AG09309 (cell line): ENCODE results near the gene UST.
"Not testable (repeated sequence)": the region's sequence is repeated elsewhere in the genome, so short reads cannot be mapped to it uniquely, and the experiment has no call there.

ENCODE experiments used
- DNase-seq: peaks from one replicate; pipeline ENCODE4 v3.0.0-alpha.2; 2010; ENCODE audit warnings: low read depth
- H3K4me3 ChIP-seq: 2 replicates; pipeline ENCODE4 v1.5.1; 2011; ENCODE audit warnings: mild to moderate bottlenecking, low read depth, low read length, moderate library complexity; ENCODE audit not compliant: control insufficient read depth
- TF ChIP-seq, protein P1 (sequence below): IDR thresholded peaks from 2 replicates; pipeline ENCODE4 v1.5.1; 2011; ENCODE audit warnings: mild to moderate bottlenecking, low read depth, low read length, inconsistent platforms; ENCODE audit not compliant: insufficient read depth, control insufficient read depth; ENCODE audit errors: missing control alignments

UST gene

DNA sequence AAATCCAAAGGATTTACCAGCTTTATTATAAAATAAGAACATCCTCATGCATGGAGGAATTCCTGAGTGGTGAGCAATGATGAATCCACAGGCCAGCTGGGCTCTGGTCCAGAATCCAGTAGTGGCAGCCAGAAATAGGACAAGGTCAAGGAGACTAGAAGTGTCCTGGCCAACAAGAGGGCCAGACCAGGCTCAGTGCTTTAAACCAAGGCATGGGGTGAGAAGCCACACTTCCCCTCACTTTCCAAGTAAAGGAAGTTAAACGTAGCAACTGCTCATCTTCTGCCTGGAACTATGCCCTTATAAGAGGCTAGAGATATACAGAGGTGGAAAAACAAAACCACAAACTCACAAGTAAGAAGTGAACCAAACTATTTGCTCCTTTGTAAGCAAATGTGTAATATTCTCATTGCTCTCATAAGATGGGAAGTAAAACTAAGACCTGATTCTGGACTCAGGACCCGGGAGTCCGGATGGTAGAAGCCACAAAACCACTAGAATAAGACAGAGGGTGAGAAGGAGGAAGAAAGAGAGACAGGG is 253.2 kb downstream of the UST start:
- DNase-seq = no peak
- TF ChIP-seq, protein P1, sequence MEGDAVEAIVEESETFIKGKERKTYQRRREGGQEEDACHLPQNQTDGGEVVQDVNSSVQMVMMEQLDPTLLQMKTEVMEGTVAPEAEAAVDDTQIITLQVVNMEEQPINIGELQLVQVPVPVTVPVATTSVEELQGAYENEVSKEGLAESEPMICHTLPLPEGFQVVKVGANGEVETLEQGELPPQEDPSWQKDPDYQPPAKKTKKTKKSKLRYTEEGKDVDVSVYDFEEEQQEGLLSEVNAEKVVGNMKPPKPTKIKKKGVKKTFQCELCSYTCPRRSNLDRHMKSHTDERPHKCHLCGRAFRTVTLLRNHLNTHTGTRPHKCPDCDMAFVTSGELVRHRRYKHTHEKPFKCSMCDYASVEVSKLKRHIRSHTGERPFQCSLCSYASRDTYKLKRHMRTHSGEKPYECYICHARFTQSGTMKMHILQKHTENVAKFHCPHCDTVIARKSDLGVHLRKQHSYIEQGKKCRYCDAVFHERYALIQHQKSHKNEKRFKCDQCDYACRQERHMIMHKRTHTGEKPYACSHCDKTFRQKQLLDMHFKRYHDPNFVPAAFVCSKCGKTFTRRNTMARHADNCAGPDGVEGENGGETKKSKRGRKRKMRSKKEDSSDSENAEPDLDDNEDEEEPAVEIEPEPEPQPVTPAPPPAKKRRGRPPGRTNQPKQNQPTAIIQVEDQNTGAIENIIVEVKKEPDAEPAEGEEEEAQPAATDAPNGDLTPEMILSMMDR = no peak
- H3K4me3 ChIP-seq = no peak overlapping the region

DNA sequence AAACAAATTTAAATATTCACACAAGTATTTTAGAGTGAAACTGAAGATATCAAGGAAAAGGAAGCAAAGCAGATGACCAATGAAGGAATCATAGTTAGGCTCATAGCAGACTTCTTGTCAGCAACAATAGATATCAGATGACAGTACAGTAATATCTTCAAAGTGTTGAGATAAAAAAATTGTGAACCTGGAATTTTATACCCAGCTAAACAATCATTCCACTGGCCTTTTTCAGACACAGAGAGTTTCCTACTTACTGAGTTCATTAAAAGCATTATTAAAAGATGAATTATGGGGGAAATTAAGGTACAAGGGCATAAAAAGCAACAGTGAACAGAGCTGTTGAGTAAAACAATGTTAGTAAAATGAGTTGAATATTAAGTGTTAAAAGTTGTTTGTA is 254.6 kb downstream of the UST start:
- DNase-seq = no peak

DNA sequence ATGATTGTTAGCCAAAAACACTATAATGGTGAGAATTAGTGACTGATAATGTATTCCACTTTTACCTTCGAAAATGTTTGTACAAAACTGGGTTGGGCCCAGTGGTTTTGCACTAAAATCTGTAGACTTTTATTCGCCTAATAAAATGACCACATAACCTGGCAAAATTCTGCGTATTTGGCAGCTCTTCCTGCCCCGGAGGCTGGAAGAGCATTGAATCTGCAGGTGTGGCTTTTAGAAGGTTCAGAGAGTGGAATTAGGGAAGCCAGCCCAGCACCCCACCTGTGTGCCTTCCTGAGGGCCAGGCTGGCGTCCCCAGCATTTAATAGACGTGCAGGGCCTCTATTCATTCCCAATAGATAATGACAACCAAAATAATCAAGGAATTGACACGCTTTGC is 256.7 kb downstream of the UST start:
- H3K4me3 ChIP-seq = no peak overlapping the region
- no peak for DNase-seq
- TF ChIP-seq, protein P1 = no peak

More for the DNA sequence above, 254.6 kb downstream of the UST start:
- H3K4me3 ChIP-seq = no peak overlapping the region
- TF ChIP-seq, protein P1 = no peak

DNA sequence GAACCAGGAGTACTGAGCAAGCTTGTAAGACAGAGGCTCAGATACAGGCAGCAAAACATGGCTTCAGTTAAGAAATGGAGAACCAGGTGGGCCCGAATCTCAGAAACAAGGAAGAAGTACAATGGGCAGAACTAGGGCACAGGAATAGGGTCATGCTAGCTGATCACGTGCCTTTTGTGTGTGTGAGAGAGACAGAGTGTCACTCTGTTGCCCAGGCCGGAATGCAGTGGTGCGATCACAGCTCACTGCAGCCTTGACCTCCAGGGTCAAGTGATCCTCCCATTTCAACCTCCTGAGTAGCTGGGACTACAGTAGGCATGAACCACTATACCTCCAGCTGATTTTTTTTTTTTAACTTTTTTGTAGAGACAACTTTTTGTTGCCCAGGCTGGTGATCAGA is 257.8 kb downstream of the UST start:
- no peak for DNase-seq
- H3K4me3 ChIP-seq = no peak overlapping the region
- TF ChIP-seq, protein P1 = no peak

DNA sequence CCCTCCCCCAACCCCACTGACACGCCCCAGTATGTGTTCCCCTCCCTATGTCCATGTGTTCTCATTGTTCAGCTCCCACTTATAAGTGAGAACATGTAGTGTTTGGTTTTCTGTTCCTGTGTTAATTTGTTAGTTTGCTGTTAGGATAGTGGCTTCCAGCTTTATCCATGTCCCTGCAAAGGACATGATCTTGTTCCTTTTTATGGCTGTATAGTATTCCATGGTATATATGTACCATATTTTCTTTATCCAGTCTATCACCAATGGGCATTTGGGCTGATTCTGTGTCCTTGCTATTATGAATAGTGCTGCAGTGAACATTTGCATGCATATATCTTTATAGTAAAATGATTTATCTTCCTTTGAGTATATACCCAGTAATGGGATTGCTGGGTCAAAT is 259.4 kb downstream of the UST start:
- not testable (repeated sequence) for H3K4me3 ChIP-seq, DNase-seq

DNA sequence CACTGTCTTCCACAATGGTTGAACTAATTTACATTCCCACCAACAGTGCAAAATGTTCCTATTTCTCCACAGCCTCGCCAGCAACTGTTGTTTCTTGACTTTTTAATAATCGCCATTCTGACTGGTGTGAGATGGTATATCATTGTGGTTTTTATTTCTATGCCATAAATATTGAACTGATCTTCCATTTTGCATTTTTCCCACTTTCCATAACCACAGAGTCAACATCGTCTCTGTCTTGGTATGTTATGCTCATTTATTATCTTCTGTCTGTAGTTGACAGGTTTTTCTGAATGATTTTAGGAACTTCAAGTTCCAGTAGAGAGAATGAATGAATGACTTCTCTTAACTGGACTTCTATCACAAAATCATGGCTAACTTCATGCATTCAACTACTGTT is 259.8 kb downstream of the UST start:
- no peak for DNase-seq
- TF ChIP-seq, protein P1 = no peak
- H3K4me3 ChIP-seq = no peak overlapping the region

DNA sequence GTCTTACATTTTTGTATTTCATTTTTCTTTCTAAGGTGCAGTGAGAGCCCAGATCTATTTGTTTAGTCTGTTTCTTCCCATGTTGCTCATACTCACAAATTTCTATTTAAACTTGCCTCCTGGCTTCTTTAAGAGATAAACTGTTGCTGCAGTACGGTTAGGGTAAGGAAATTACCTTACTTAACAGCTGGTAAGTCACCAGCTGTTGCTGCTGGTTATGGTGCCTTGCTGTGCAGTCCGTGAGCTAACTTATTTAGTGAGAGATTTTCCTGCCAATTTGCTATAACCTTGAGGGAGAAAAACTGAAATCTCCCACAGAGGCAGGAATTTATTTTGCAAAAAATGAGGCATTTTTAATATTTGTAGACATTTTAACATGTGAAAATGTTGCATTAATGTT is 261.0 kb downstream of the UST start:
- H3K4me3 ChIP-seq = no peak overlapping the region
- TF ChIP-seq, protein P1 = no peak
- no peak for DNase-seq

DNA sequence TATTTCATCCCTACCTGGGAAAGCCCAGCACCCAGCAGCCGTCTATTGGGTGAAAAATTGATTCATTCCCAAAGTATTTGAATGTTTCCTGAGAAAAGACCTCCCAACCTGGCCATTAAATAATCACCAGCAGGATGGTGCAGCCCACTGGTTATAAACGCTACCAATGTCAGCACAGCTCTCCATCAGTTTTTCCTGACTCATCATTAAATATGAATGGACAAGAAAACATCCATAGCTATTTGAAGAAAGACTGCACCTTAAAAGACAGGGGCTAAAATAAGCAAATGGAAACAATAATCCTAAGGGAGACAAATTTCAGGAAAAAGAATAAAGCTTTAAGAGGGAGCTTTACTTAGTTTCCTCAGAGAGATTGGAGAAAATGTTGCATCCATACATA is 261.9 kb downstream of the UST start:
- TF ChIP-seq, protein P1 = no peak
- no peak for DNase-seq
- no peak overlapping the region for H3K4me3 ChIP-seq
